T-helper 17 cell (primary cell): ENCODE data around the gene CHST5. TPM values are rescaled to one million over a fixed set of nuclear protein-coding genes. Genes with fewer than 3 reads are reported as not detected.

Experiments used
- ATAC-seq: fragments of 150-1000 bp; cut with Tn5 transposase; 2 replicates; pipeline ENCODE4 v1.10.0; 2021; ENCODE audit warnings: mild to moderate bottlenecking, moderate library complexity
- DNase-seq, 3 donors: peaks; one replicate each; pipeline versions ENCODE4 v3.0.0 to v3.0.0-alpha.2; 2020 to 2021
- H3K9me3 ChIP-seq: one replicate; pipeline ENCODE4 v1.7.0; 2013; ENCODE audit warnings: low read length, mild to moderate bottlenecking; ENCODE audit not compliant: control insufficient read depth, poor library complexity, severe bottlenecking
- H3K27ac Mint-ChIP-seq: one replicate; pipeline ENCODE4 v1.8.0; 2022; ENCODE audit warnings: mild to moderate bottlenecking, moderate library complexity, mixed read lengths
- H3K27me3 Mint-ChIP-seq: one replicate; pipeline ENCODE4 v1.8.0; 2022; ENCODE audit warnings: mixed read lengths
- H3K36me3 Mint-ChIP-seq: one replicate; pipeline ENCODE4 v1.8.0; 2022; ENCODE audit warnings: low read depth, mixed read lengths
- H3K4me1 Mint-ChIP-seq: one replicate; pipeline ENCODE4 v1.8.0; 2022; ENCODE audit warnings: mild to moderate bottlenecking, mixed read lengths
- H3K4me3 Mint-ChIP-seq: one replicate; pipeline ENCODE4 v1.8.0; 2022; ENCODE audit warnings: mild to moderate bottlenecking, moderate library complexity, mixed read lengths
- total RNA-seq, 4 donors: library from RNA in 2 of 4; stranded (reverse) in 2 of 4; gene quantifications; one replicate each; pipeline ENCODE4 v1.2.3 and lab custom pipeline; 2022 to 2026

The CHST5 gene
- total RNA-seq, 2 donors from 2014 or later, result 0.16 TPM; not detected in 1

GRCh38 chr16:75488322-75488721, 47.6 kb downstream of the CHST5 start:
- peaks cover 6% of the 10 kb centered on the region for H3K4me1 Mint-ChIP-seq
- no peak for DNase-seq
- no peak for ATAC-seq
- H3K27me3 Mint-ChIP-seq, result peaks cover 34% of the 10 kb centered on the region
- H3K4me3 Mint-ChIP-seq, result no peak overlapping the region
- no peaks in the 10 kb centered on the region for H3K9me3 ChIP-seq
- peaks cover 3% of the 10 kb centered on the region for H3K36me3 Mint-ChIP-seq
- H3K27ac Mint-ChIP-seq, result no peak overlapping the region

GRCh38 chr16:75486676-75487313, 49.1 kb downstream of the CHST5 start:
- no peaks in the 10 kb centered on the region for H3K9me3 ChIP-seq
- ATAC-seq (no peak), DNase-seq (no peak)
- peaks cover 6% of the 10 kb centered on the region for H3K4me1 Mint-ChIP-seq
- H3K27me3 Mint-ChIP-seq, result peaks cover 33% of the 10 kb centered on the region
- H3K27ac Mint-ChIP-seq, result no peak overlapping the region
- H3K4me3 Mint-ChIP-seq, result no peak overlapping the region
- peaks cover 3% of the 10 kb centered on the region for H3K36me3 Mint-ChIP-seq

- ATAC-seq (no peak), DNase-seq (no peak)
- Mint-ChIP-seq H3K36me3 (peaks cover 3% of the 10 kb centered on the region), H3K27ac (no peak overlapping the region), H3K27me3 (peaks cover 33% of the 10 kb centered on the region), H3K4me3 (no peak overlapping the region), H3K4me1 (peaks cover 6% of the 10 kb centered on the region)
- H3K9me3 ChIP-seq, result no peaks in the 10 kb centered on the region
Measured at GRCh38 chr16:75486014-75486675, 49.8 kb downstream of the CHST5 start.

- Mint-ChIP-seq H3K36me3 (peaks cover 3% of the 10 kb centered on the region), H3K27ac (no peak overlapping the region), H3K4me1 (peaks cover 6% of the 10 kb centered on the region), H3K4me3 (no peak overlapping the region), H3K27me3 (peaks cover 38% of the 10 kb centered on the region)
- no peaks in the 10 kb centered on the region for H3K9me3 ChIP-seq
- ATAC-seq (no peak), DNase-seq (no peak)
Measured at GRCh38 chr16:75485230-75486013, 50.5 kb downstream of the CHST5 start.

GRCh38 chr16:75483222-75483621, 52.7 kb downstream of the CHST5 start:
- H3K4me1 Mint-ChIP-seq, result peaks cover 3% of the 10 kb centered on the region
- no peak overlapping the region for H3K4me3 Mint-ChIP-seq
- ATAC-seq, result no peak
- H3K9me3 ChIP-seq, result no peaks in the 10 kb centered on the region
- peaks cover 36% of the 10 kb centered on the region for H3K27me3 Mint-ChIP-seq
- peaks cover 3% of the 10 kb centered on the region for H3K36me3 Mint-ChIP-seq
- H3K27ac Mint-ChIP-seq, result no peak overlapping the region
- no peak for DNase-seq

GRCh38 chr16:75482434-75483205, 53.3 kb downstream of the CHST5 start:
- no peak overlapping the region for H3K27ac Mint-ChIP-seq
- DNase-seq (no peak), ATAC-seq (no peak)
- no peaks in the 10 kb centered on the region for H3K9me3 ChIP-seq
- H3K4me3 Mint-ChIP-seq, result no peak overlapping the region
- peaks cover 6% of the 10 kb centered on the region for H3K4me1 Mint-ChIP-seq
- peaks cover 40% of the 10 kb centered on the region for H3K27me3 Mint-ChIP-seq
- H3K36me3 Mint-ChIP-seq, result peaks cover 3% of the 10 kb centered on the region

GRCh38 chr16:75481475-75481874, 54.4 kb downstream of the CHST5 start:
- Mint-ChIP-seq H3K4me1 (peaks cover 6% of the 10 kb centered on the region), H3K27me3 (peaks cover 43% of the 10 kb centered on the region), H3K36me3 (peaks cover 3% of the 10 kb centered on the region), H3K27ac (no peak overlapping the region), H3K4me3 (no peak overlapping the region)
- no peaks in the 10 kb centered on the region for H3K9me3 ChIP-seq
- no peak for ATAC-seq
- no peak for DNase-seq

GRCh38 chr16:75479421-75479990, 56.4 kb downstream of the CHST5 start:
- H3K9me3 ChIP-seq, result no peaks in the 10 kb centered on the region
- no peak overlapping the region for H3K4me3 Mint-ChIP-seq
- peaks cover 3% of the 10 kb centered on the region for H3K4me1 Mint-ChIP-seq
- ATAC-seq, result no peak
- no peak for DNase-seq
- no peak overlapping the region for H3K27ac Mint-ChIP-seq
- no peaks in the 10 kb centered on the region for H3K36me3 Mint-ChIP-seq
- peaks cover 34% of the 10 kb centered on the region for H3K27me3 Mint-ChIP-seq

Other genes starting within 250 kb of the CHST5 start
- 10 to 100 TPM; 33.6 to 34.7 TPM for gene CFDP1, start 102.6 kb downstream of the CHST5 start, total RNA-seq
- 10 to 100 TPM; 39.7 to 46.5 TPM for gene TMEM170A, start 71.4 kb downstream of the CHST5 start, total RNA-seq
- gene CHST6, start 40.7 kb downstream of the CHST5 start, total RNA-seq, result not detected
- gene TMEM231, start 20.1 kb upstream of the CHST5 start, total RNA-seq, result 1 to 10 TPM; 5.3 to 7.5 TPM
- gene GABARAPL2, start 30.3 kb upstream of the CHST5 start, total RNA-seq, result 10 to 100 TPM; 76.5 to 79.5 TPM
- gene ADAT1, start 87.2 kb upstream of the CHST5 start, total RNA-seq, result 10 to 100 TPM; 57.9 to 64.1 TPM
- gene KARS1, start 111.6 kb upstream of the CHST5 start, total RNA-seq, result 100 to 1,000 TPM; 160 to 161 TPM
- 100 to 1,000 TPM in 1 of 2 donors, 10 to 100 TPM in 1; 98.1 to 107 TPM for gene TERF2IP, start 111.7 kb upstream of the CHST5 start, total RNA-seq
- gene CPHXL2, start 140.9 kb upstream of the CHST5 start, total RNA-seq, result not detected
- gene DUXB, start 165.4 kb upstream of the CHST5 start, total RNA-seq, result not detected
- not detected for gene CPHXL, start 190.4 kb upstream of the CHST5 start, total RNA-seq